Nucleus accumbens (tissue), 56 donors: ENCODE data around the gene CFAP46.

ENCODE experiments used
- DNase-seq, 56 donors: peaks; one replicate each; lab custom pipeline; 2025; lab: John Stamatoyannopoulos, UW

CFAP46 gene

DNA sequence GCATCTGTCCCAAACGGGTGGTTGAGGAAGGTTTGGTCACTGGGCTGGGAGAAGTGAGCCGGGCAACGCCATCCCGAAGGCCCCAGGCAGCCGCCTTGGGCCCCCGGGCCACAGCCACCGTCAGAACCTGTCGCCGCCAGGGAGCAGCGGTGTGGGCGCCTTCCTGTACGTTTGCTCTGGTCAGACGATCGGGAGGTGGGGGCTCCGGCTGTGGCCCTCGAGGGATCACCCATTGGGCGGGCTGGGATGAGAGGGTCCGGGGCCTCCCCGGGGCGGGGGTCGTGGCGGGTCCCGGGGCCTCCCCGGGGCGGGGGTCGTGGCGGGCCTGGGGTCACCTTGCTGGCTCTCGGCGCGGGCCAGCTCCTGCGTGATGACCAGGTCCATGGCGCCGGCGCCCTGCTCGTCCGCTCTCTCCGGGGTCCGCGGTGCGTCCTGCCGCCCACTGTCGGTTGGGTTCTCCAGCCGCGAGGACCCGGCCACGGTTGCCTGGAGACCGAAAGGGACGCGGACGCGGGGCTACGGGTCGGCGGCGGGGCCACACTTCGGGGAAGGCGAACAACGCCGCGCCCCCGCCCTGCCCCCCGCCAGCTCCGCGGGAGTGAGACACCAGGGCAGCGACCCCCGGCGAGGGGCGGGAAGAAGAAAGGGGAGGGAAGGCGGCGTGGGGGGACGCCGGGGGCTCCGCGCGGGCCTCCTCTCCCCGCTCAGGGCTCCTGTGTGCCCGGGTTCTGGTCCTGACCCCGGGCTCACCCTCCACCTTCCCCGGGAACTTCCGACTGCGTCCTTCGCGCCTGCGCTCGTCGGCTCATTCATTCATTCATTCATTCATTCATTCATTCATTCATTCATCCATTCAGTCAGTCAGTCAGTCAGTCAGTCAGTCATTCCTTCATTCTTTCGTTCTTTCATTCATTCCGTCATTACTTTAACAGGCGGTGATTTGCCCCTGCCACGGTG, at the start of gene CFAP46:
Gene CFAP46 (minus strand): TSS at position 470 of the 957 bp plus-strand sequence. CDS start 86 bp downstream, at position 384.
- peak in 48 of 56 donors; percentile 6 to 83 (median 48) for DNase-seq

DNA sequence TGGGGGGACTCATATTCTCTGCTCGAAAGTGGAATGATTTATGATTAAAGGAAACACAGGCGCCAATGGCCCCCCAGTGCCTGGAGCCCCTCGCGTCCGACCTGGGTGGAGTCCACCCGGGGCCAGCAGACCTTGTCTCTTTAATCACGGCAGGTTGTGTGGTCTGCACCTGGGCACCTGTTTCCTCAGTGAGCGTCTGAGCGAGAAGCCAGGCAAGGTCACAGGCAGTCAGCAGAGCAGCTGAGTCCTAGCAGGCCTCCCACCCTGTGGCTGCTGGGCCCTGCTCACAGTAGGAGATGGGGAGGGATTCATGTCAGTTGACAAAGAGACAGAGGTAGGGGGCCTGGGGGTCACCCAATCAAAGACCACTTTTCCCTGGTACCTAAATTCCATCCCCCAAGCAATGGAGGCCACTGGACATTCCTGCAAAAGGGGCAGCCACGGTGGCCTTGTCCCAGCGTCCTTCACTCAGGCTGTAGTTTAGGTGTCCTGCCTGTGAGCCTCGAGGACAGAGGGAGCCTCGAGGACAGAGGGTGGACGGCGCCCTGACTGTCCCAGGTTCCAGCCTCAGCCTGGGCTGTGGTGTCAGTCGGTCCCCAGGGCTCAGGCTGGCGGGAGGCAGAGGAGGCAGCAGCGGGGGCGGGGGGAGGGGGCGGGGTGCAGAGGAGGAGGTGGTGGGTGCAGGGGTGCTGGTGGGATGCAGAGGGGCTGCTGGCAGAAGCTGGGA, 49.5 kb upstream of the CFAP46 start:
- no peak for DNase-seq

DNA sequence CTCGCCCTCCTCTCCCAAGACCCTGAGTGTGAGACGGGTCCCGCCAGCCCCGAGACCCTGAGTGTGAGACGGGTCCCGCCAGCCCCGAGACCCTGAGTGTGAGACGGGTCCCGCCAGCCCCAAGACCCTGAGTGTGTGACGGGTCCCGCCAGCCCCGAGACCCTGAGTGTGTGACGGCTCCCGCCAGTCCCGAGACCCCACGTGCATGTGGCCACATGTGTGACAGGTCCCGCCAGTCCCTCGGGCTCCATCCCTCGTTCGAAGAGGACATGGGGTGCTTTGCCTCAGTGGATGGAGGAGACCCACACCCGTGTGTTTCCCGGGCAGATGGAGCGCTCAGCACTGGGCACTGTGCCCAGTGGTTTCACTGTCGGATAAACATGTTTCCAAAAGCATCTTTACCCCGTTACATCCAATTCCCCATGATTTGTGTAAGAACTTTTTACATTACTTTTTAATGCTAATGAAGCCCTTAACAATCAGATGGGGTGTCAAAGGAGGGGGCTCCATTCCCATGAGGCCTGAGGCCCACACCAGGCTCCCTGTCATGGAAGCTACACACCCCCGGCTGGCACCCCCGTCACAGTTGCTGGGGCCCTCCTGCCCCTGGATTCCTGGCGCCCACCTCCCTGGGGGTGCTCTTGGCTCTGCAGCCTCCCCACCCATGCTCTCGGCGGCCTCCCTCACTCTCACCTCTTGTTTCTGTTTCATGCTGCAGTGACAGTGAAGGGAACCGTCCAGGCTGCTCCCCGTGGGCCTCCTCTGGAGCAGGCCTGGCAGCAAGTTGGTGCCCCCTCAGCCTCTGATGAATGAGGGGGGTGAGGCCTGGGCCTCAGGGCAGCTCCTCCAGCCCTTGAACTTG, 48.5 kb upstream of the CFAP46 start:
- no peak for DNase-seq

DNA sequence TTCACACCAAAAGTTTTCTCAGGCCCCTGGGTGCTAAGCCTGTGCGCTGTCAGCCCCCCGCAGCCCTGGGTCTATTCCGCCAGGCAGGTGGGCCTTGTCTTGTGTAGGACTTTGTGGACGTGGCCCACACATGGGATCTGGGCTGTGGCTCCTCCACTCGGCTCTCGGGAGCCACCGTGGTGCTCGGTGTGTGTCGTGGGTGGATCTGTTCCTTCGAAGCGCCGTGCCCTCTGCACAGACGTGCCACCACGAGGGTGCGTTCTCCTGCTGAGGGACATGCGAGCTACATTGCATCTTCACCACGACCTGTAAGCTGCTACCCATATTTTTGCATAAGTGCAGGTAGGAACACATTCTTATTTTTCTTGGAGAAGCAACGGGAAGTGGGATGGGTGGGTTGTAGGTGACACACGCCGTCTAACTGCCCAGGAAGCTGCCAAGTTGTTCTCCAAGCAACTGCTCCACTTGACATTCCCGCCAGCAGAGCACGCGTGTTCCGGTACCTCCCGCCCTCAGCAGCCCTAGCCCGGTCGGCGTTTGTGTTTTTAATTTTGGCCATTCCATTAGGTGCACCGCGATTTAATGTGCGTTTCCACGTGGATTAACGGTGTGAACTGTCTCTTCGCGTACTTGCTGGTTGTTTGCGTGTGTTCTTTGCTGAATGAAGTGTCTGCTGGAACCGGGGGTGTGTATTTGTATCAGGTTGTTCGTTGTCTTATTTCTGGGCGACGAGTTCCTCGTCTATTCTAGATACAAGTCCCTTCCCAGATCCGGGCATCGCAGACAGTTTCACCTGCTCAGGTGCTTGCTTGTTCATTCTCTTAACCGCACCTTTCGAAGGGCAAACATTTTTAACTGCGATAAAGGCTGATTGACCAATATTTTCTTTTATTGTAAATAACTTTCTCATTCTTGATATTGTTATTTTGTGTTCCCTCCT, 47.4 kb upstream of the CFAP46 start:
- DNase-seq = no peak

DNA sequence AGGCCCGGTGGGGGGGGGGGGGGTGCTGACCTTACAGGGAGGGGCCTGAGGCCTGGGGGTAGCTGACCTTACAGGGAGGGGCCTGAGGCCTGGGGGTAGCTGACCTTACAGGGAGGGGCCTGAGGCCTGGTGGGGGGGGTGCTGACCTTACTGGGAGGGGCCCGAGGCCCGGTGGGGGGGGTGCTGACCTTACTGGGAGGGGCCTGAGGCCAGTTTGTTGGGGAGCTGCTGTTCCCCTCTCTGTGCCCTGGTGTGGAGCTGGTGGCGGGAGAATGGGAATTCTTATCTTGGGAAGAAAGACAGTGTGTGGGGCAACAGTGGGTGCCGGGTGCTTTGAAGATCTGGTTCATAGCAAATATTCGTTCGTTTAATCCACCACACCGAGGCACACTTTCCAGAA, 46.6 kb upstream of the CFAP46 start:
- no peak for DNase-seq

DNA sequence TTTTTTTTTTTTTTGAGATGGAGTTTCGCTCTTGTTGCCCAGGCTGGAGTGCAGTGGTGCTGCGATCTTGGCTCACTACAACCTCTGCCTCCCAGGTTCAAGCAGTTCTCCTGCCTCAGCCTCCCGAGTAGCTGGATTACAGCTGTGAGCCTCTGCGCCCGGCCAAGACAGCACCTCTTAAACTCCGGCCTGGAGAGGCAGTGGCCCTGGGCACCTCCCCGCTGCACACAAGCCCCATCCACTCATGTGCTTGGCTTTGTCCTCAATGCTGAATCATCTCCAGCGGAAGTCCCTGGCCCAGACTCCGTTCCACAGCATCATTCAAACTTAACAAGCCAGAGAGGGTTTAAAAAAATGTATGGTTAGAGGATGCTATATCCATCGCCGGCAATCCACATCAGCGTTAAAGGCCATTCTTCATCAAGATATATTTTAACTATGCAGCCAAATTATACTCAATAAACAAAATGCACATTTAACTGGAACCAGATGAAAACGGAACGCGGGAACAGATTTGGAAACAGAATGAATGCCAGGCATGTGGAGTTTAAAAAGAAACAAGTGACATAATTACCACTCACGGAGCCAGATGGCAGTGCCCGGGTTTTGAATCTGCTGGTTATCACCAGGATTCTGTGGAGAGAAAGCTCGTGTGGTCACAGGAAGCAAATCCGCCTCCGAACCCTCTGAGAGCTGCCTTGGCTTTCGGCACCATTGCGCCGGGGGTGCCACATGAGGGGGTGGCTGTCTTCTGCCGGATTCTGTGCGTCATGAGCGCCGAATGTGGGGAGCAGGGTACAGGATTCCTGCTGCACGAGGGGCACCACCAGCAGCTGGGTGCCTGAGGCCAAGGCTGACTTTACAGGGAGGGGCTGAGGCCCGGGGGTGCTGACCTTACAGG, 45.6 kb upstream of the CFAP46 start:
- peak in 25 of 56 donors; percentile 7 to 50 (median 22) for DNase-seq

DNA sequence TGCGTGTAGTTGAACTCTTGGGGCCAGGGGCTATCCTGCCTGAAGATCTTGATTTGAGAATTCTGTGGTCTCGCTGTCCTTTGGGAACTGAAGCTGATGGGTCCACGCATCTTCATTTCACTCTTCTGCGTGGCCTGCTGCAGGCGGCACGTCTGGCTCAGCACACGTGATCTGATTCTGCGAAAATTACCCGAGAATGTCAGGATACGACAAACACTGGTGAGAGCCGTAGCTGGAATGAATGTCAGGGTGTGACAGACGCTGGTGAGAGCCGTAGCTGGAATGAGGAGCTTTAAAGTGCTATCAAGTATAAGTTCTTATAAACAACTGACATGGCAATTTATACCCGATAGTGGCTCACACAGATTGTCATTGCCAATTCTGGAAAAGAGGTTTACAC, 44.6 kb upstream of the CFAP46 start:
- no peak for DNase-seq

DNA sequence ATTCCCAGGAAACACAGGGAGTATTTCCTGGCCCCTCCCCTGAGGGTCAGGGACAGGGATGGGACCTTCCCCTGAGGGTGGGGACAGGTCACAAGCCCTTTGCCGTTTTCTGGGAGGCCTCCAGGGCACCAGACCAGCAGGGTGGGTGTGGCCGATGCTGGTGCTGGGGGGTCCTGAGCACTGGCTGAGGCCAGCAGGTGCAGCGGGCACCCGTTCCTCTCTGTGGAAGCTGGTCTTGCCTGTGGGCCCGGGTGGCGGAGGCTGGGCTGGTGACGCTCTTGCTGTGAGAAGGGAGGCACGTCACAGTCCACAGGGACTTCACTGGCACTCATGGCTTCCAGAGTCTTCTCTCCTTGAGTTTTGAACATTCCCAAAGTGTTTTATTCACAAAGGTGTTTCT, 44.2 kb upstream of the CFAP46 start:
- no peak for DNase-seq

DNA sequence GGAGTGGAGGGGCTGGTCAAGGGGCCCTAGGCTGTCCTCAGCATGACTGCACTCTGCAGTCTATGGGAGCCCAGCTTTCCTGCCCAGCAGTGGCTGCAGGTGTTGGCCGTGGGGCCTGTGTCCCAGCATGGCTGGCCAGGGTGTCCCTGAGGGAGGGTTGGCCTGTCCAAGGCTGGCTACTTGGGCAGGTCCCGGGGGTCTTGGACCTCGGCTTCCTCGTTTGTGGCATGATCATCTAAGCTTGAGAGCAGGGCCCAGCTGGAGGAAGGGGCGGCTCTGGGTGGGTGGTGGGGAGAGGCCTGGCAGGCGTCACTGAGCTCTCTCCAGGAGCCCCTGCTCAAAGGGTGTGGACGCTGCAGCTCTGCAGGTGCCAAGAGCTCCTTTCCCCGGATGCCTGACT, 43.7 kb upstream of the CFAP46 start:
- no peak for DNase-seq

DNA sequence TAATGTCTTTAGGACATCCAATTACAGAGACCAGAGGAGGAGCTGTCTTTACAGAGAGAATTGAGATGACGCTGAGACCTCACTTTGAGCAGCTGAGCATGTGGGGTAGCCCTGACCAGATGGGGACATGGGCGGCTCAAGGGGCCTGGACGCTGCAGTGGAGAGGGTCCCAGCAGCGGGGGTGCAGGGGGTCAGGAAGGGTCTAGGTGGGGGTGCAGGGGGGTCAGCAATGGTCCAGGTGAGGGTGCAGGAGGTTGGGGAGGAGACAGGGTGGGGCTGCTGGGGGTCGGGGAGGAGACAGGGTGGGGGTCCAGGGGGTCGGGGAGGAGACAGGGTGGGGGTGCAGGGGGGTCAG, 43.2 kb upstream of the CFAP46 start:
- DNase-seq = no peak

DNA sequence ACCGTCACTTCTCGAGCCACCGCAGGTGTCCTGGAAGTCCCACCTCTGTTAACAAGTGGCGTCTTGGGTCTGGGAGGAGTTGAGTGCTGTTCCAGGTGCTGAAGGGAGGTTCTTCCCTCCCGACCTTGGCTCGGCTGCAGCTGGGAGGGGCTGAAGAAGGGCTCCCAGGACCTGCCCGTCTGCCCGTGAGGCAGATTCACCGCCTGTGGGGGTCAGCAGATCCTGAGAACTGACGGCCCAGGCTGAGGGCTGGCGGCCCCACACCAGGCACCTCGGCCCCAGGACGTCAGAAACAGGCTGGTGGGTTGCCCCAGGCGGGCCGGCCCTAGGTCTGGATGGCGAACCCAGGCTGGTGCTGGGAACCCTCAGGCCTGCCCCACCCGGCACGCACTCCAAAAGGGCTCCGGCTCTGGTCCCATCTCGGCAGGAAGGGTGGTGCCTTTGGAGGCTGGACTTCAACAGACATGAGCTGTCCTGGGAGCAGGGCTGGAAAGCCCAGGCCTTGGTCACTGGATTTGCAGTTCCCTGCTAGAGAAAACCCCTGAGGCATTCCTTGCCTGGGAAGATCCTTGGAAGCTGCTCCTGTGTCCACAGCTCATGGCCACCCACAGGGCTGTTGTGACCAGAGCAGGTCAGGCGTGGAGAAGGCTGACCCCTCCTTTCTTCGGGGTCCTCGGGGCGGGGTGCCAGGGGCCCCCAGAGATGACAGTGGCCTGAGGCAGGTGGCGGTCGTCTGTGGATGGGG, 42.6 kb upstream of the CFAP46 start:
- DNase-seq = no peak

DNA sequence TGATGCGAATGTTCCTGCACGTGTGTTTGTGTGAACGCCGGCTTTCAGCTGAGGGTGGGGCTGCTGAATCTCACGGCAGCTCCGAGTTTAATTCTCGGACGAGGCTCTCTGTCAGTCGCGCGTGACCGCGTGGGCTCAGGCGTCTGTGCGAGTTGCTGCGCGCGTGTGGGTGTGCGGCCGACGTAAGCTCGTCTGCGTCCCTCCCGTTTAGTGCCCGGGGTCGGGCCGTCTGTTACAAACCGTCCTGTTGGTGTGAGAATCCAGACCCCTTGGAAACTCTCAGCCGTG, 41.6 kb upstream of the CFAP46 start:
- no peak for DNase-seq

DNA sequence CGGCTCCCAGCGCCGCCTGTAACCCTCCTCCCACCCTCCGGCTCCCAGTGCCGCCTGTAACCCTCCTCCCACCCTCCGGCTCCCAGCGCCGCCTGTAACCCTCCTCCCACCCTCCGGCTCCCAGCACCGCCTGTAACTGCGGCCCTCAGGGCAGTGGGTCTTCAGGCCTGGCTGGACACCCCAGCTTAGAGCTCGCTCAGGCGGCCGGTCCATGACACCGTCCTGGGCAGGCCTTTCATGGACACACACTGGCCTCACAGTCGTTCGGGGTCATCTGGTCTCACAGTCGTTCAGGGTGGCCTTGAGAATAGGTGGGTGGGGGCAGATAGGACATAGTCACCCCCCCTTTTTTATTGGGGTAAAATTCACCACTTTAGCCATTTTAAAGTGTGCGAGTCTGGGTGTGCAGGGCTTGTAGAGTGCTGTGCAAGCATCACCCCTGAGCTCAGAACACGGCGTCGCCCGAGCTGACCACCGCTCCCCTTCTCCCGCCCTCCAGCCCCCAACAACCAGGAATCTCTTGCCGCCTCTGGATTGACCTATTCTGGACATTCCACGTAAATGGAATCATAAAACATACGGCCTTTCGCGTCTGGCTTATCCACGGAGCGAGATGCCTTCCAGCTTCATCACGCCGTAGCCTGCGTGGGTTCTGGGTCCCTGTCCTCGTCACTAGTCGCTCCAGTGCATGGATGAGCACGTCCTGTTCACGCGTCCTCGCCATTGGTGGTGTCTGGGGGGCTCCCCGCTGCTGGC, 41.1 kb upstream of the CFAP46 start:
- no peak for DNase-seq

DNA sequence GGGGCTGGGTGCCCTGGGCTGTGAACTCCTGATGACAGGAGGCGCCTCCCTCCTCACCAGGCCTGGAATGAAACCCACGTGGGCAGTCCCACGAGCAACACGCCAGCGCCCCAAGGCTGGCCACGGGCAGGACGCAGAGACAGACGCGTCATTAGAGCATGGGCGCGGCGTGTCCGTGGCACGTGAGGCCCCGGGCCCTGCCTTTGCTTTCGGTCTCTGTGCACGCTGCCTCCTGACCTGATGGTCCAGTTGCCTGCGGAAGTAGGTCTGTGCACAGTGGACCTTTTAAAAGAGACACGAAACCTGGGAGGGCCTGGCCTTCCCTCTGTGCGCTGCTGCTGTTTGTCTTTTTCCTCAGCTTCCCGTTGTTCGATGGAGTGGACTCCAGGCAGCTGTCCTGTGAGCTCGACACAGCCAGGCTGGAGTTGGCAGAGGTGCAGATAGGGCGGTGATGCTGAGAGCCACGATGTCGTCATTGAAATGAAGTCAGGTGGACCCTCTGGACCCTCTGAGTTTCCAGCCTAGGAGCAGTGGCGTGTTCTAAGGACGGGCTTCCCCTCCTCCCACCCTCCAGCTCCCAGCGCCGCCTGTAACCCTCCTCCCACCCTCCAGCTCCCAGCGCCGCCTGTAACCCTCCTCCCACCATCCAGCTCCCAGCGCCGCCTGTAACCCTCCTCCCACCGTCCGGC, 40.1 kb upstream of the CFAP46 start:
- peak in 1 of 56 donors; percentile 60 for DNase-seq

DNA sequence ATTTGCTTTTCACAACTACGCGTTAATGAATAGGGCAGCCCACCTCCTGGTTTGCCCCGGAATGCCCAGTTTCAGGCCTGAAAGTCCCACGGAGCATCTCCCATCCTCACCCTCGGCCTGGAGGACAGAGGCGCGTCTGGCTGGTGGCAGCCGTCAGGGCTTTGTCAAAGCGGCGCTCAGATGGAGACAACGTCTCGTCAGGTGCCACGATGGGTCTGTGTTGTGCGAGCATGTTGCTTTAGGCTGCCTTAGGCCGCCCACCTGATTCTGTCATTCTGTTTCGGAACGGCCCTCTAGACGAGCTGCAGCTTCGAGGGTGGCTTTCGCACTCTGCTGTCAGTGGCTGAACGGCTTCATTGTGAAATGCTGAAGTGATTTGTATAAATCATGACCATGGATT, 39.4 kb upstream of the CFAP46 start:
- no peak for DNase-seq

DNA sequence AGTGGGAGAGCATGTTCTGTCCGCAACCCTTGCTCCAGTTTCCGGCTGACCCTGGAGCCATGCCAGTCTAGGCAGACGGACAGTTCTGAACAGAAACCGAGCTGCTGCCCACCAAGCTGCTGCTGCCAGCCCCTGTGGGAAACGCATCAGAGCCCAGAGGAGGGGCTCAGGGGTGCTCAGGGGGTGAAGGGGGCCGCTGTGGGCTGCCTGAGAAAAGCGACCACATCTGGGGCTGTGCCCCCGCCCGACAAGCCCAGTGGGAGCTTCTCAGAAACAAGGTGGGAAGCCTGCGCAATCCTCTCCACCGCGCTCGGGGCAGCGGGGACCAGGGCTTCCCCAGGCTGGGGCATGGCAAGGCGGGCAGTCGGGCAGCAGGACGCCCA, 38.8 kb upstream of the CFAP46 start:
- no peak for DNase-seq
